ENCODE results near the gene TOR1A. TPM values are rescaled to one million over a fixed set of nuclear protein-coding genes. Genes with fewer than 3 reads are reported as not detected.

Gene TOR1A
- total RNA-seq, 1 donor from 2014 or later, result 33.8 TPM

GRCh38 chr9:129848712-129849441, 24.9 kb upstream of the TOR1A start:
- TF ChIP-seq, protein P1, sequence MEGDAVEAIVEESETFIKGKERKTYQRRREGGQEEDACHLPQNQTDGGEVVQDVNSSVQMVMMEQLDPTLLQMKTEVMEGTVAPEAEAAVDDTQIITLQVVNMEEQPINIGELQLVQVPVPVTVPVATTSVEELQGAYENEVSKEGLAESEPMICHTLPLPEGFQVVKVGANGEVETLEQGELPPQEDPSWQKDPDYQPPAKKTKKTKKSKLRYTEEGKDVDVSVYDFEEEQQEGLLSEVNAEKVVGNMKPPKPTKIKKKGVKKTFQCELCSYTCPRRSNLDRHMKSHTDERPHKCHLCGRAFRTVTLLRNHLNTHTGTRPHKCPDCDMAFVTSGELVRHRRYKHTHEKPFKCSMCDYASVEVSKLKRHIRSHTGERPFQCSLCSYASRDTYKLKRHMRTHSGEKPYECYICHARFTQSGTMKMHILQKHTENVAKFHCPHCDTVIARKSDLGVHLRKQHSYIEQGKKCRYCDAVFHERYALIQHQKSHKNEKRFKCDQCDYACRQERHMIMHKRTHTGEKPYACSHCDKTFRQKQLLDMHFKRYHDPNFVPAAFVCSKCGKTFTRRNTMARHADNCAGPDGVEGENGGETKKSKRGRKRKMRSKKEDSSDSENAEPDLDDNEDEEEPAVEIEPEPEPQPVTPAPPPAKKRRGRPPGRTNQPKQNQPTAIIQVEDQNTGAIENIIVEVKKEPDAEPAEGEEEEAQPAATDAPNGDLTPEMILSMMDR (IDR thresholded peaks at IDR 0.05; ENCODE audit: unreplicated experiment), result no peak
- Mint-ChIP-seq H3K9me3 (no peaks in the 10 kb centered on the region), H3K27me3 (ENCODE audit: low read depth) (no peaks in the 10 kb centered on the region), H3K4me1 (peaks cover 30% of the 10 kb centered on the region), H3K4me3 (no peak overlapping the region), H3K27ac (no peak overlapping the region), H3K36me3 (peaks cover 10% of the 10 kb centered on the region)
- DNase-seq (ENCODE audit: low spot score in 2 of 2, unreplicated experiment in 2 of 2), result no peak

DNA sequence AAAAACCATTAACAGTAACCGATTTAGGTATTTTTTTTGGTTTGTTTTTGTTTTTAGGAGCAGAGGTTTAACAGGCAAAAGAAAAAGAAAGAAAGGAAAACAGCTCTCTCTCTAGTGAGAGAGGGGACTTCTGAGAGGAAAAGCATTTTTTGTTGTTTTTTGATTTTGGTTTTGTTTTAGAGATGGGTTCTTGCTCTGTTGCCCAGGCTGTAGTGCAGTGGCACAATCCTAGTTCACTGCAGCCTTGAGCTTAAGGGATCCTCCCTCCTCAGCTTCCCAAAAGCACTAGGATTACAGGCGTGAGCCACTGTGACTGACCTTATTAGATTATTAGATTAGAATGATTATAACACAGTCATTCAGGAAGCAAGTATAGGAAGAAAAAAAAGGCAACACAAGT, 21.4 kb upstream of the TOR1A start:
- no peak for DNase-seq (ENCODE audit: low spot score in 2 of 2, unreplicated experiment in 2 of 2)
- Mint-ChIP-seq H3K4me1 (peaks cover 9% of the 10 kb centered on the region), H3K4me3 (no peak overlapping the region), H3K9me3 (no peaks in the 10 kb centered on the region), H3K27ac (peak overlapping the region; percentile 78), H3K36me3 (peaks cover 5% of the 10 kb centered on the region), H3K27me3 (ENCODE audit: low read depth) (no peaks in the 10 kb centered on the region)
- TF ChIP-seq, protein P1 (IDR thresholded peaks at IDR 0.05; ENCODE audit: unreplicated experiment), result no peak

DNA sequence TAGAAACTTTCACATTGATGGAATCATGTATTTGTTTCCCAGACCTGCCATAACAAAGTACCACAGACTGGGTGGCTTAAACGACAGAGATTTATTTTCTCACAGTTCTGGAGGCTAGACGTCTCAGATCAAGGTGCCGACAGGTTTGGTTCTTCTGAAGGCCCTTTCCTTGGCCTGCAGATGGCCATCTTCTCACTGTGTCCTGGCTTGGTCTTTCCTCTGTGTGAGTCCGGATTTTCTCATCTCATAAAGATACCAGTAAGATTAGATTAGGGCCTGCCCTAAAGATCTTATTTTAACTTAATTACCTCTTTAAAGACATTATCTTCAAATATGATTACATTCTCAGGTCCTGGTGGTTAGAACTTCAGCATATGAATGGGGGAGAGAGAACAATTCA, 17.1 kb upstream of the TOR1A start:
- Mint-ChIP-seq H3K4me1 (peaks cover 18% of the 10 kb centered on the region), H3K4me3 (no peak overlapping the region), H3K27ac (no peak overlapping the region), H3K36me3 (peaks cover 7% of the 10 kb centered on the region), H3K9me3 (no peaks in the 10 kb centered on the region), H3K27me3 (ENCODE audit: low read depth) (no peaks in the 10 kb centered on the region)
- no peak for DNase-seq (ENCODE audit: low spot score in 2 of 2, unreplicated experiment in 2 of 2)
- TF ChIP-seq, protein P1 (IDR thresholded peaks at IDR 0.05; ENCODE audit: unreplicated experiment), result no peak

DNA sequence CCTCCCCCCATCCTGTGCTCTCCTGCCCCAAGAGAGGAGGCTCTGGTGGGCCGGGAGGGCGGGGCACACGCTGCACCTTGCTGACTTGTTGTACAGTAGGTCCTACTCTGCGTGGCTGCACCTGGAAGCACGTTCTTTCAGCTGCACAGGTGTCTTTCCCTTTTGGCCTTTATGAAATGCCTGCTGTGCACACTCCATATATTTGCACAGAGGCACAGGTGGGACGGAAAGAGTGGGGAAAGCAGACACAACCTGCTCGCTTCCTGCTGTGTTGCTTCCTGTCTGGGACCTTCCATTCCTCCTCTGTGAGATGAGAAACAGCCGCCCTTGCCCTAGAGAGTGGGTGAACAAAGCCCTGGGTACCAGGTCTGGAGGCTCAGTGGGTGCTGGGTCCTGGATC, 16.1 kb upstream of the TOR1A start:
- no peak overlapping the region for H3K27ac Mint-ChIP-seq
- H3K36me3 Mint-ChIP-seq, result peaks cover 7% of the 10 kb centered on the region
- no peaks in the 10 kb centered on the region for H3K27me3 Mint-ChIP-seq (ENCODE audit: low read depth)
- no peak for DNase-seq (ENCODE audit: low spot score in 2 of 2, unreplicated experiment in 2 of 2)
- TF ChIP-seq, protein P1 (IDR thresholded peaks at IDR 0.05; ENCODE audit: unreplicated experiment), result no peak
- H3K4me3 Mint-ChIP-seq, result no peak overlapping the region
- H3K4me1 Mint-ChIP-seq, result peaks cover 22% of the 10 kb centered on the region
- no peaks in the 10 kb centered on the region for H3K9me3 Mint-ChIP-seq

DNA sequence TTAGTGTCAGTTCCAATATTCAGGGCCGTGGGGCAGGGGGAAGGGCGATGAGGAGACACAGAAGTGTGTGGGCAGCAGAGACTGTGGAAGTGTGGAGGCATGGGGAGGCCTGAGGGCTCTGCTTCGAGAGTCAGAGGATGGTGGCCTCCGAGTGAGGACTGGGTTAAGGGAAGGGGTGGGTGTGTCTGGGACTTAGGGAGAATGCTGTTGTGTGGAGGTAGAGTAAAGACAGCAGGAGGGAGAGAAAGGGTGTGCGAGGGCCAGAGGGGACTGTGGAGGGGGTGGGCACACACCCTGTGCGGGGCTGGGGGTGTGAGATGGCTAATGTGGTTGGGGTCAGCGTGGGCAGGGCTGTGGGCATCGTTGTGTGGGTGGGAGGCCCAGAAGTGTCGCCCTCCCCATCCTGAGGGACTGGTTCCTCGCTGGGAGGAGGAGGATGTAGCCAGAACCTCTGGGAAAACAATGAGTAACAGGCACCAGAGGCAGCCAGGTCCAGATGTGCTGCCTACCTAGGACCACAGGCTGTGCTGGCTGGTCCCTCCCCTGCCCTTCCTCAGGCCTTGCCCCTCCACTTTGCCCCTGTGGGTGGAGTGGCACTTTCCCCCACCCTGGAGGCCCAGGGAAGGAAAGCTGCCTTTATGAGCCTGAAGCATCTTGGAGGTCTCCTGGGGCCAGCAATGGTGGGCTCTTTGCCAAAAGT, 15.5 kb upstream of the TOR1A start:
- Mint-ChIP-seq H3K9me3 (no peaks in the 10 kb centered on the region), H3K27ac (no peak overlapping the region), H3K36me3 (peaks cover 7% of the 10 kb centered on the region), H3K27me3 (ENCODE audit: low read depth) (no peaks in the 10 kb centered on the region), H3K4me1 (peaks cover 28% of the 10 kb centered on the region), H3K4me3 (no peak overlapping the region)
- no peak for DNase-seq (ENCODE audit: low spot score in 2 of 2, unreplicated experiment in 2 of 2)
- TF ChIP-seq, protein P1 (IDR thresholded peaks at IDR 0.05; ENCODE audit: unreplicated experiment), result no peak
